ENCODE data around the gene CALR.
"Not testable (repeated sequence)": the region's sequence is repeated elsewhere in the genome, so short reads cannot be mapped to it uniquely, and the experiment has no call there.

The CALR gene

GRCh38 chr19:12937927-12938778, at the start of gene CALR:
TSS of gene CALR (plus strand) at chr19:12938609. CDS start at chr19:12938680, 71 bp downstream.
- peak; percentile 99 for DNase-seq

DNA sequence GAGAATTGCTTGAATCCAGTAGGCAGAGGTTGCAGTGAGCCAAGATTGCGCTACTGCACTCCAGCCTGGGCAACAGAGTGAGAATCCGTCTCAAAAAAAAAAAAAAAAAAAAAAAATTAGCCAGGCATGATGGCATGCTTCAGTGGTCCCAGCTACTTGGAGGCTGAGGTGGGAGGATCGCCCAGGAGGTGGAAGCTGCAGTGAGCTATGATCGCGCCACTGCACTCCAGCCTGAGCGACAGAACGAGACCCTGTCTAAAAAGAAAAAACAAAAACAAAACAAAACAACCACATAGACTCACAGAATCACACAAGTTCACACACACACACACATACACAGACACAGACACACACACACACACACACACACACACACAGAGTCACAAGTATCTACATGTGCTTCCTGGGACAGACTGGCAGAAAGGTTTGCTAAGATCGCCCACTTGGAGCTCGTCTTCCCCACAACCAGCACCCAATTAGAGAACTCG, 48.1 kb upstream of the CALR start:
- not testable (repeated sequence) for DNase-seq

DNA sequence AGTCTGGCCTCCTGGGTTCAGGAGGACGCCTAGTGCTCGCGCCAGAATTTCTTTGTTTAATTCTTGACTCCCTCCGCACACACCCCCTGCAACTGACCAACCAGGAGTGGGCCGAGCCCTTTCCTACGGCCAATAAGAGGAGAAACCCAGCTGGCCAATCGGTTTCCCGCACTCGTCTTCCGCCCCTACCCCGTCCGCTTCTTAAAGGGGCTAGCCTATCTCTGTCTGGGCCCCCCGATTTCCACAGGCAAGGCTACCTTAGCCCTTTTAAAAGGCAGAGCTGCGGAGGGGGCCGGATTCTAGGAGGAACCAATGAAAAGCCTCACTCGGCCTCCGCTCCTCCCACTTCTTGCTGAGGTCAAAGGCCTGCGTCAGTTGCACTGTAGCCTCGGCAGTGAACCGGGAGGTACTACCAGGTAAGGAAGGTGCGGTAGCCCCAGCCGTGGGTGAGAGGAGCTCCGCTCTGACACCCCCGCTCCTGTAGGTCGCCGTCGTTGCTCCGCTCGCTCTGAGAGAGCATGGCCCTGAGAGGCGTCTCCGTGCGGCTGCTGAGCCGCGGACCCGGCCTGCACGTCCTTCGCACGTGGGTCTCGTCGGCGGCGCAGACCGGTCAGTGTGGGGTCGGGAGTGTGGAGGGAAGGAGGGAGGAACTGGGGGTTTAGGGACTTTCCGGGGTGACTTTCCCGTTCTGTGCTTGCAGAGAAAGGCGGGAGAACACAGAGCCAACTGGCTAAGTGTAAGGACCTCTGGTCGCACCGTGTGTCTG, 47.4 kb upstream of the CALR start, which contains the start of gene GCDH:
Gene GCDH, plus strand, starts transcription at position 374 of the 766 bp plus-strand sequence. Its CDS starts 145 bp downstream, at position 519.
- DNase-seq: peak; percentile 99

GRCh38 chr19:12891553-12892021, 46.8 kb upstream of the CALR start:
- no peak for DNase-seq

DNA sequence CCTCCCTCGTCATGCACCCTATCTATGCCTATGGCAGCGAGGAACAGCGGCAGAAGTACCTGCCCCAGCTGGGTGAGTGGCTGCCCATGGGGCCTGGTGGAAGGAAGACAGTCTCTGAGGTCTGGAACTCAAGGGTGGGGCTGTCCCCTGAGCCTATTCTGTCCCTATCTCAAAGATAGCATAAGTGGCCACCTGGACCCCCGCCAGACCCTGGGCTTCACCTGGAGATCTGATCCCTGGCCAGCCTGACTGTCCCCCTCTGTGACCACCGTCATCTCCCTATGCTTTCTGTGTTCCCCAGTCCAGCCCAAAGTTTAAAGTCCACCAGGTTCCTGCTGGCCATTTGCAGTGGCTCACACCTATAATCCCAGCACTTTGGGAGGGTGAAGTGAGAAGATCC, 44.8 kb upstream of the CALR start:
- no peak for DNase-seq

DNA sequence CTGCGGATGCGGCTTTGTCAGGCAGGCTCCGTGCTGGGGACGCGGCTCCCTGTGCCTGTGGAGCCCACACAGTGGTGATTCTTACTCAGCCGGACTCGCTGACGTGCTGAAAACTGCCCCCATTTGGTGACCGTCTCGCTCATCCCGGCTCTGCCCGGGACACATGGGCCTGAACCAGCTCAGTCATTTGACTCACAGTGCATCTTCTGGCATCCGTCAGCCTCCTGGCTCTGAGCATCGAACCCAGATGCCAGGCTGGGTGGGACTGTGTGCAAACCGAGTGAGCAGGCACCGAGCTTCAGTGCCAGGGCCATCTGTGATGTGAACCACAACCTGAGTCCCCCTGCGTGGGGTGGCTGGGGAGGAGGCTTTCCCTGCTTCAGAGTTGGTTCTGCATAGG, 41.9 kb upstream of the CALR start:
- no peak for DNase-seq

DNA sequence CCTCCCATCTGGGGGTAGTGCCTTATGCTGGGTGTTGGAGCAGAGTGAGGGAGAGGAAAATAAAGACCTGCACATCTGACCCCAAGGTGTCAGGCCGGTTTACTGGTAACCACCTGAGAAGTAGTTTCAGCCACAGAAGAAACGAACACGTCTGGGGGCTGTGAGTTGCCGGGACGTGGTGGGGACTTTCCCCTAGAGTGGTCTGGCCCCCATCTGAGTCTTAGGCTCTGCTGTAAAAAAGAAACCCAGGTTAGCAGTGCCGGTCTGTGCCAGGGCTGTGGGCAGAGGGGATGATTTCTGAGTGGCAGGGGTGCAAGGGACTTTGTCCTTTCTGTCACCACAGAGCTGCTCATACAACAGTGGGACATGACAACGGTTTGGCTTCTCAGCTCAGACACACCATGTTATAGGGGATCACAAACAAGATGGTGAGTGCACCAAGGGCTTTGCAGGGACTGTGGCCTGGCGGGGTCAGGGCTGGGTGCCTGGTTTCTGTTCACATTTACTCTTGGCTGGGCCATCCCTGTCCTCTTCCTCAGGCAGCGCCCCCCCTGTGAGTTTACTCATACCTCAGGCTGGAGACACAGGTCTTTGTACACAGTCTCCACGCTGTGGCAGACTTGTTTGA, 38.4 kb upstream of the CALR start:
- no peak for DNase-seq

GRCh38 chr19:12907166-12907565, 31.2 kb upstream of the CALR start:
- DNase-seq: no peak

DNA sequence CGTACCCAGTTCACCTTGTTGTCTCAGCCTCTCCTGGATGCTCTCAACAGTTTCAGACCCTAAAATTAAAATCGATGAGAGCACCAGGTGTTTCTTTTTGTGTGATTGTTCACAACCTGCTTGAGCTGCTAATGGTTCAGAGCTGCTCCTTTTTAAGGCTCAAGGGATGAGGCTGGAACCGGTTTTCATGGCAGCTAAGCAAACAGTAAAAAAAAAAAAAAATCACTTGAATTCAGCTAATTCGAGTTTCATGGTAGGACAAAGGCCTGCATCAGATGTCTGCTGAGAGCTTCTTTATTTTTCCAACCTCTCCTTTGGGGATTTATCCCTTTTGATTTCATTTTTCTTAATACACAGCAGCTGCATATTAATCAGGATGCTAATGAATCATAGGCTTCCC, 25.8 kb upstream of the CALR start:
- no peak for DNase-seq

GRCh38 chr19:12913011-12913561, 25.3 kb upstream of the CALR start:
- no peak for DNase-seq

GRCh38 chr19:12913851-12914690, 24.3 kb upstream of the CALR start:
- DNase-seq: peak; percentile 56

DNA sequence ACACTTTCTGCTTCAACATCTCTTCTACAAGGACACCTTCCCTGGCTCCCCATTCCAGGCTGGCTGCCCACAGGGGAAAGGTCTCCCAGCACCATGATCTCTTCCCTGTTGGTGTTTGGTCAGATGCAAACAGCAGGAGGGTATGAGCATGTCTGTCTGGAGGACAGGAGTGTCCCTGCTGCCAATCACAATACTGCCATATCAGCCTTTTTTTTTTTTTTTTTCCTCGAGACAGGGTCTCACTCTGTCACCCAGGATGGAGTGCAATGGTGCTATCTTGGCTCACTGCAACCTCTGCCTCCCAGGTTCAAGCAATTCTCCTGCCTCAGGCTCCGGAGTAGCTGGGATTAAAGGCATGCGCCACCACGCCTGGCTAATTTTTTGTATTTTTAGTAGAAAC, 22.5 kb upstream of the CALR start:
- DNase-seq: not testable (repeated sequence)

DNA sequence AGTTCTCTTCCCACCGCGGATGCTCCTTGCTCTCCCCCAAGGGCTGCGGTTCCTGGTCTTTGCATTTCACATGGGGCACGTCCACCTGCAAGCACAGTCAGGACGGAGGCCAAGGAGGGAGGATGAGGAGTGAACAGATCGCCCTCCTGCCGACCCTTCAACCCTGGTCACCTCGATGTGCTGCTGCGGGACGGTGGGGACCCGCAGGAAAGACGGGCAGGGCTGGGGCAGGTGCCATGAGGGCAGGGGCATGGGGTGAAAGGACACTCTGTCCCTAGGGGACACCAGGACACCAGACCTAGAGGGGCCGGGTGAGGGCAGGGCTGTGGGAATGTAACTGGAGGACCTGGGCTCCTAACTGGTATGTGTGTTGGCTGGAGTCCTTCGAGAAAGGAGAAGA, 20.2 kb upstream of the CALR start:
- no peak for DNase-seq

DNA sequence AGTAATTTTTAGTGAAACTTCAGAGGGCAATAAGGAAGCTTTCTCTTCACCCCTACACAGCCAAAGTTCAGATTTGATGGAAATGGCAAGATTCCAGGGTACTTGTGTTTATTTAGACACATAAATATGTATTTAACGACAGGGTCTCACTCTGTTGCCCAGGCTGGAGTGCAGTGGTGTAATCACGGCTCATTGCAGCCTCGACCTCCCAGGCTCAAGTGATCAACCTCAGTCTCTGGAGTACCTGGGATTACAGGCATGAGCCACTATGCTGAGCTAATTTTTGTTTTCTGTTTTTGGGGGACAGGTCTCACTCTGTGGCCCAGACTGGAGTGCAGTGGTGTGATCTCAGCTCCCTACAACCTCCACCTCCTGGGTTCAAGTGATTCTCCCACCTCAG, 17.4 kb upstream of the CALR start:
- DNase-seq: no peak

GRCh38 chr19:12922959-12923358, 15.4 kb upstream of the CALR start:
- DNase-seq: no peak

- no peak for DNase-seq
These were observed 13.6 kb upstream of the CALR start for GRCh38 chr19:12924621-12925310.

DNA sequence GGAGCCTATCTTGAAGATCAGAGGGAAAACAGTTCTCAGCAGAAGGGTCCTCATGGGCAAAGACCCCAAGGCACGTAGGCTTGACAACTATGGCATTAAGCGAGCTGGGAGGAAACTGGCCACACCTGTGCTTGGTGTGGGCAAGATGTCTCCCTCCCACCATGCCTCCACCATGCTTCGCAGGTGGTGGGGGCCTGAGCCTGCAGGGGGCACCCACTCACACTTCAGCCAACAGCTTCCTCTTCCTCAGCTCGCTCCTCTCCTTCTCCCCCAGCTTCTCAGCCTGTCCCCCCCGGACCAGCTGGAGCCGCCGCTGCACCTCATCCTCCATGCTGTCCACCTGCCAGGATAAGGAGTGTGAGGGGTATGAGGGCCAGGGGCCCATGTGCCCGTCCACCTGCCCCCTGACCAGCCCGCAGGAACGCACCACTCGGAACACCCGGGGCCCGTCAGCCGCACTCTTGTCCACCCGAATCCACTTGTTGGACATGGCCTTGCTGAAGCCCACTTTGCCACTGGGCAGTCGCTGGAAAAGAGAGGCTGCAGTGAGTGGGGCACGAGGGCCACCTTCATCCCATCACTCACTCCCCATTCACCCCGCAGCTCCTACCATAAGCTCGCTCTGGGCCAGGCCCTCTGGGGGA, 8.3 kb upstream of the CALR start:
- DNase-seq: no peak

- no peak for DNase-seq
These were observed 5.8 kb upstream of the CALR start for GRCh38 chr19:12932392-12933286.

- DNase-seq: peak; percentile 95
These were observed 4.9 kb upstream of the CALR start, which contains the start of gene FARSA for GRCh38 chr19:12933287-12934072. TSS of gene FARSA (minus strand) at chr19:12933711. CDS start at chr19:12933696, 15 bp downstream.

Data from suppressor macrophage treated with lipopolysaccharide for 4 hours (primary cell).